Tibial artery (tissue), 4 donors: ENCODE results near the gene MAEA.

ENCODE experiments used
- DNase-seq, 2 donors: peaks; one replicate each; pipeline ENCODE4 v3.0.0-alpha.2; 2019
- H3K27ac ChIP-seq, 2 donors: fragments of 200-600 bp; sonication (generic) in 1 of 2; 1 replicate in 1 of 2; 2 replicates in 1 of 2; pipeline ENCODE4 v1.5.1; 2018 to 2019; ENCODE audit warnings: mild to moderate bottlenecking in 1 of 2
- H3K27me3 ChIP-seq, 2 donors: fragments of 200-600 bp; sonication (generic) in 1 of 2; one replicate each; pipeline versions ENCODE4 v1.5.1 to v1.6.0; 2016 to 2019
- H3K36me3 ChIP-seq, 3 donors: fragments of 200-600 bp; sonication (generic) in 2 of 3; one replicate each; pipeline ENCODE4 v1.5.1; 2016 to 2019; ENCODE audit warnings: mild to moderate bottlenecking in 2 of 3
- H3K4me1 ChIP-seq, 4 donors: fragments of 200-600 bp; sonication (generic) in 2 of 4; 1 replicate in 3 of 4; 2 replicates in 1 of 4; pipeline ENCODE4 v1.5.1; 2016 to 2019
- H3K4me3 ChIP-seq, 2 donors: fragments of 200-600 bp; sonication (generic) in 1 of 2; 1 replicate in 1 of 2; 2 replicates in 1 of 2; pipeline ENCODE4 v1.5.1; 2018 to 2019; ENCODE audit warnings: mild to moderate bottlenecking in 2 of 2
- H3K9me3 ChIP-seq, 3 donors: fragments of 200-600 bp; sonication (generic) in 1 of 3; one replicate each; pipeline ENCODE4 v1.5.1; 2016 to 2019
- CTCF ChIP-seq, 2 experiments: fragments of 200-600 bp in 1 of 2; fragments of 450-650 bp in 1 of 2; IDR thresholded peaks; one replicate each; pipeline ENCODE4 v1.5.1; 2017 to 2019; ENCODE audit warnings: antibody characterized with exemption in 2 of 2, mild to moderate bottlenecking in 1 of 2, moderate library complexity in 1 of 2
- intact Hi-C: fragments of 100-400 bp; cut with DNase I; formaldehyde crosslinking; loops from one replicate; pipeline ENCODE4 v1.15.0; 2023; ENCODE audit warnings: low total_unique reads

Gene MAEA

GRCh38 chr4:1374706-1375045 lies 85.0 kb downstream of the MAEA start:
- H3K27me3 ChIP-seq: no peaks in the 10 kb centered on the region
- no peaks in the 10 kb centered on the region for H3K9me3 ChIP-seq
- no peaks in the 10 kb centered on the region for H3K4me1 ChIP-seq
- TF ChIP-seq CTCF (IDR thresholded peaks at IDR 0.05): no peak
- DNase-seq: peak in 1 of 2 donors; percentile 9
- intact Hi-C loops: no loop called here
- H3K4me3 ChIP-seq: no peak overlapping the region
- H3K27ac ChIP-seq: no peak overlapping the region
- H3K36me3 ChIP-seq: peaks cover 25 to 93% (median 65%) of the 10 kb centered on the region in 3 donors

GRCh38 chr4:1375051-1375721 lies 85.5 kb downstream of the MAEA start:
- DNase-seq: peak; percentile 14 to 58
- peaks cover 25 to 94% (median 66%) of the 10 kb centered on the region in 3 donors for H3K36me3 ChIP-seq

GRCh38 chr4:1375761-1376322 lies 86.2 kb downstream of the MAEA start:
- peaks cover 25 to 94% (median 63%) of the 10 kb centered on the region in 3 donors for H3K36me3 ChIP-seq
- H3K27me3 ChIP-seq: no peaks in the 10 kb centered on the region
- no peak overlapping the region for H3K4me3 ChIP-seq
- no peaks in the 10 kb centered on the region for H3K9me3 ChIP-seq
- peak; percentile 5 to 63 for DNase-seq
- no peaks in the 10 kb centered on the region for H3K4me1 ChIP-seq
- no peak for TF ChIP-seq CTCF (IDR thresholded peaks at IDR 0.05)
- H3K27ac ChIP-seq: no peak overlapping the region
- intact Hi-C loops: no loop called here

More at GRCh38 chr4:1375051-1375721, 85.5 kb downstream of the MAEA start:
- Histone ChIP-seq H3K27me3 (no peaks in the 10 kb centered on the region), H3K4me3 (no peak overlapping the region), H3K4me1 (no peaks in the 10 kb centered on the region), H3K9me3 (no peaks in the 10 kb centered on the region), H3K27ac (no peak overlapping the region)
- intact Hi-C loops: no loop called here
- TF ChIP-seq CTCF (IDR thresholded peaks at IDR 0.05): no peak

GRCh38 chr4:1376391-1376840 lies 86.7 kb downstream of the MAEA start:
- peak in 1 of 2 donors; percentile 0 for DNase-seq
- Histone ChIP-seq H3K27me3 (no peaks in the 10 kb centered on the region), H3K36me3 (peaks cover 22 to 94% (median 58%) of the 10 kb centered on the region in 3 donors), H3K4me1 (no peaks in the 10 kb centered on the region), H3K27ac (no peak overlapping the region), H3K9me3 (no peaks in the 10 kb centered on the region), H3K4me3 (no peak overlapping the region)
- no peak for TF ChIP-seq CTCF (IDR thresholded peaks at IDR 0.05)
- intact Hi-C loops: no loop called here

- Histone ChIP-seq H3K36me3 (peaks cover 18 to 94% (median 54%) of the 10 kb centered on the region in 3 donors), H3K27ac (no peak overlapping the region), H3K27me3 (no peaks in the 10 kb centered on the region), H3K4me1 (no peaks in the 10 kb centered on the region), H3K9me3 (no peaks in the 10 kb centered on the region), H3K4me3 (no peak overlapping the region)
- intact Hi-C loops: no loop called here
- DNase-seq: peak; percentile 12 to 61
- no peak for TF ChIP-seq CTCF (IDR thresholded peaks at IDR 0.05)
Measured at GRCh38 chr4:1376841-1377605, 87.3 kb downstream of the MAEA start.
